OCI-LY7 (cell line): ENCODE measurements around the gene COX20. TPM values are rescaled to one million over a fixed set of nuclear protein-coding genes. Genes with fewer than 3 reads are reported as not detected.
A peak's percentile ranks its signal among the peaks of the same experiment; 100 is the strongest.

Experiments used
- BruUV-seq: library from RNA; stranded (reverse); fragments of 400-500 nt; replicated peaks from 2 replicates; lab custom pipeline; 2021; lab: Mats Ljungman, UMichigan
- CTCF ChIA-PET: fragments of 300-600 bp; sonication (Branson Sonifier 250); formaldehyde crosslinking; loops from one replicate; lab custom pipeline; 2022; ENCODE audit warnings: antibody characterized with exemption; ENCODE audit not compliant: unreplicated experiment; lab: Charles Lee
- POLR2A ChIA-PET: fragments of 300-600 bp; sonication (Branson Sonifier 250); formaldehyde crosslinking; loops from one replicate; lab custom pipeline; 2022; ENCODE audit warnings: antibody characterized with exemption; lab: Charles Lee
- DNase-seq: peaks from one replicate; pipeline ENCODE4 v3.0.0-alpha.2; 2015; ENCODE audit warnings: low spot score
- H2AFZ ChIP-seq: fragments of 200-600 bp; sonication (generic), shearing (Covaris generic); 2 replicates; pipeline ENCODE4 v1.6.1; 2014; ENCODE audit warnings: mild to moderate bottlenecking, antibody characterized with exemption, low read length, moderate library complexity
- H3K27ac ChIP-seq: fragments of 200-600 bp; sonication (generic); 2 replicates; pipeline ENCODE4 v1.5.1; 2014; ENCODE audit warnings: mixed run types, low read depth, mild to moderate bottlenecking, moderate library complexity, low read length, inconsistent platforms; ENCODE audit not compliant: poor library complexity, severe bottlenecking
- H3K36me3 ChIP-seq: fragments of 200-600 bp; sonication (generic); 2 replicates; pipeline ENCODE4 v1.6.1; 2014; ENCODE audit warnings: mild to moderate bottlenecking, antibody characterized with exemption, low read length, moderate library complexity, mixed read lengths; ENCODE audit not compliant: insufficient read depth
- H3K4me1 ChIP-seq: fragments of 200-600 bp; sonication (generic); 2 replicates; pipeline ENCODE4 v1.5.1; 2014; ENCODE audit warnings: mild to moderate bottlenecking, low read length; ENCODE audit not compliant: insufficient read depth, poor library complexity, severe bottlenecking
- H3K4me2 ChIP-seq: fragments of 200-600 bp; sonication (generic); 2 replicates; pipeline ENCODE4 v1.6.1; 2014; ENCODE audit warnings: mild to moderate bottlenecking, low read length
- H3K4me3 ChIP-seq: fragments of 200-600 bp; sonication (generic); 2 replicates; pipeline ENCODE4 v1.5.1; 2014; ENCODE audit warnings: mild to moderate bottlenecking, low read depth, low read length; ENCODE audit not compliant: poor library complexity, severe bottlenecking
- H3K79me2 ChIP-seq: fragments of 200-600 bp; sonication (generic); 2 replicates; pipeline ENCODE4 v1.6.1; 2016; ENCODE audit warnings: low read depth, mild to moderate bottlenecking, low read length, moderate library complexity, mixed read lengths; ENCODE audit not compliant: insufficient read depth
- H3K9me2 ChIP-seq: fragments of 200-600 bp; sonication (generic); 2 replicates; pipeline ENCODE4 v1.6.1; 2016; ENCODE audit warnings: mild to moderate bottlenecking, low read length, mixed read lengths; ENCODE audit not compliant: insufficient read depth
- H3K9me3 ChIP-seq: fragments of 200-600 bp; sonication (generic); 2 replicates; pipeline ENCODE4 v1.6.1; 2014; ENCODE audit warnings: mild to moderate bottlenecking, mixed run types, low read length, mixed read lengths
- H4K20me1 ChIP-seq: fragments of 200-600 bp; sonication (generic); 2 replicates; pipeline ENCODE4 v1.6.1; 2014; ENCODE audit warnings: mild to moderate bottlenecking, antibody characterized with exemption, low read length, moderate library complexity, mixed read lengths; ENCODE audit not compliant: insufficient read depth
- CTCF ChIP-seq: fragments of 200-600 bp; sonication (generic); conservative IDR thresholded peaks from 2 replicates; pipeline ENCODE4 v1.5.1; 2014; ENCODE audit warnings: mild to moderate bottlenecking, antibody characterized with exemption, low read length, moderate library complexity, mixed read lengths
- EZH2phosphoT487 ChIP-seq: fragments of 200-600 bp; sonication (generic); IDR thresholded peaks from 2 replicates; pipeline ENCODE4 v1.6.1; 2018; ENCODE audit warnings: low read depth, borderline replicate concordance, mild to moderate bottlenecking, mixed run types, antibody characterized with exemption, low read length, moderate library complexity, mixed read lengths
- intact Hi-C: fragments of 100-400 bp; cut with micrococcal nuclease; formaldehyde crosslinking; loops from one replicate; pipeline ENCODE4 v1.10.0; 2022; ENCODE audit not compliant: unreplicated experiment
- total RNA-seq, 2 experiments: library from RNA; depleted of rRNA in 1 of 2; stranded (reverse); fragments of >200 nt in 1 of 2; shearing (Covaris generic) in 1 of 2; gene quantifications; 2 replicates each; pipeline ENCODE4 v1.2.3, GENCODE V29; 2014 to 2022

Gene COX20
- total RNA-seq, 2 experiments from 2014 or later = 12.7 to 26.3 TPM

DNA sequence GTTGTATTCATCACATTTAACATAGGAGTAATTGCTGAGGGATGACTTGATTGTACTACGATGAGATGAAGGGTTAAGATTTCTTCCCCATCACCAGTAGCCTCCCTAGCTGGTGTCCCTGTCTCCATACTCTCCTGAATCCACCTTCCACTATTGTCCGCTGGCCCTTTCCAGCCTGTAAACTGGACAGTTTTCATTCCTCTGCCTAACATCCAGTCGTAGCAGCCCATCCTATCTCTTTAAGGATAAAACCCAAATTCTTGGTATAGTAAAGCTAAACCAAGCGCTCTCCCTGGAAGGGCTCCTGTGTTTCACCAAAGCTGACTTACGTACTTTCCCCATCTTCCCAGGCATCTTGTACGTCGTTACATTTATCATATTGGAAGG, 670 bp downstream of the COX20 start:
- intact Hi-C loops = loop anchor here (10.0 kb wide), 1 partner anchor 969 kb away; no protein-coding TSS in a partner anchor
- TF ChIP-seq CTCF (no peak), EZH2phosphoT487 (no peak)
- ChIA-PET POLR2A (interaction anchor here (0.6 to 5.8 kb wide), 19 partner anchors 9 to 184 kb away, joined by 3 to 83 read pairs (median 3); partner anchors contain the start of gene HNRNPU), CTCF (interaction anchor here (0.5 to 1.3 kb wide), 3 partner anchors 26 to 42 kb away, joined by 3 to 8 read pairs (median 5); partner anchors contain the start of gene HNRNPU)
- H3K27ac ChIP-seq = peak overlapping the region; percentile 94
- peak overlapping the region; percentile 85 for H3K4me2 ChIP-seq
- DNase-seq = peak; percentile 45
- H3K9me2 ChIP-seq = no peaks in the 10 kb centered on the region
- no peak overlapping the region for H2AFZ ChIP-seq
- peaks cover 54% of the 10 kb centered on the region for H3K36me3 ChIP-seq
- peaks cover 77% of the 10 kb centered on the region for H3K4me1 ChIP-seq
- peaks cover 15% of the 10 kb centered on the region; the same call in 1 of the 2 replicates for H4K20me1 ChIP-seq
- H3K4me3 ChIP-seq = peak overlapping the region; percentile 88
- TSS peak; percentile 67 for BruUV-seq
- H3K9me3 ChIP-seq = no peaks in the 10 kb centered on the region
- H3K79me2 ChIP-seq = peaks cover 55% of the 10 kb centered on the region

DNA sequence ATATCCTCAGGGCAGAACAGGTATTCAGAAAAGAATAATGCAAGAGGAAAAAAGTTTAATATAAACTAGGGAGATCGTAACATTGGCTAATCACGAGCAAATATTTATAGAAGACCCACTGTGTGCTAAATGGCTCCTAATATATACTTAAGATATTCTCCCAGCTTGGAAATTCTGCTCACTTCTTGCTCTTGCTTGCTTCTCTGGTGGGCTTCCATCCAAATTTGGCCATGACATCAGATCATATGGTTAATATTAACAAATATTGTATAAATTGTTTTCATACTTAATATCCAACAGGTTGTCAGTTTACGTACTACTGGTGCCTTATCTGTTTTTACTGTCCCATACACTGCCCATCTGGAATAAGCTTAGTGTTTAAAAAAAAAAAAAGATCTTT, 1.1 kb downstream of the COX20 start:
- H3K4me2 ChIP-seq = peak overlapping the region; percentile 85
- CTCF ChIA-PET = interaction anchor here (1.2 to 1.4 kb wide), 3 partner anchors 26 to 206 kb away, joined by 3 to 8 read pairs (median 3); no protein-coding TSS in a partner anchor
- peaks cover 60% of the 10 kb centered on the region for H3K79me2 ChIP-seq
- H3K4me3 ChIP-seq = peak overlapping the region; percentile 88
- H3K36me3 ChIP-seq = peaks cover 58% of the 10 kb centered on the region
- no peak overlapping the region for H2AFZ ChIP-seq
- no peak for DNase-seq
- peaks cover 73% of the 10 kb centered on the region for H3K4me1 ChIP-seq
- H3K9me2 ChIP-seq = no peaks in the 10 kb centered on the region
- POLR2A ChIA-PET = interaction anchor here (0.6 to 5.8 kb wide), 19 partner anchors 9 to 209 kb away, joined by 3 to 83 read pairs (median 3); partner anchors contain the start of gene HNRNPU
- H3K27ac ChIP-seq = peak overlapping the region; percentile 94
- TSS peak; percentile 12 for BruUV-seq
- intact Hi-C loops = loop anchor here (10.0 kb wide), 1 partner anchor 968 kb away; no protein-coding TSS in a partner anchor
- no peaks in the 10 kb centered on the region for H3K9me3 ChIP-seq
- peaks cover 19% of the 10 kb centered on the region; the same call in 1 of the 2 replicates for H4K20me1 ChIP-seq
- TF ChIP-seq CTCF = no peak
- TF ChIP-seq EZH2phosphoT487 = no peak
